ENCODE data around the gene PIP4P1. TPM values are rescaled to one million over a fixed set of nuclear protein-coding genes. Genes with fewer than 3 reads are reported as not detected.

Gene PIP4P1
- total and polyA plus RNA-seq, 2 of the 13 experiments (the other 11 are each of a cell fraction or from before 2014, with no cell fraction given), result 33.4 to 47.0 TPM

DNA sequence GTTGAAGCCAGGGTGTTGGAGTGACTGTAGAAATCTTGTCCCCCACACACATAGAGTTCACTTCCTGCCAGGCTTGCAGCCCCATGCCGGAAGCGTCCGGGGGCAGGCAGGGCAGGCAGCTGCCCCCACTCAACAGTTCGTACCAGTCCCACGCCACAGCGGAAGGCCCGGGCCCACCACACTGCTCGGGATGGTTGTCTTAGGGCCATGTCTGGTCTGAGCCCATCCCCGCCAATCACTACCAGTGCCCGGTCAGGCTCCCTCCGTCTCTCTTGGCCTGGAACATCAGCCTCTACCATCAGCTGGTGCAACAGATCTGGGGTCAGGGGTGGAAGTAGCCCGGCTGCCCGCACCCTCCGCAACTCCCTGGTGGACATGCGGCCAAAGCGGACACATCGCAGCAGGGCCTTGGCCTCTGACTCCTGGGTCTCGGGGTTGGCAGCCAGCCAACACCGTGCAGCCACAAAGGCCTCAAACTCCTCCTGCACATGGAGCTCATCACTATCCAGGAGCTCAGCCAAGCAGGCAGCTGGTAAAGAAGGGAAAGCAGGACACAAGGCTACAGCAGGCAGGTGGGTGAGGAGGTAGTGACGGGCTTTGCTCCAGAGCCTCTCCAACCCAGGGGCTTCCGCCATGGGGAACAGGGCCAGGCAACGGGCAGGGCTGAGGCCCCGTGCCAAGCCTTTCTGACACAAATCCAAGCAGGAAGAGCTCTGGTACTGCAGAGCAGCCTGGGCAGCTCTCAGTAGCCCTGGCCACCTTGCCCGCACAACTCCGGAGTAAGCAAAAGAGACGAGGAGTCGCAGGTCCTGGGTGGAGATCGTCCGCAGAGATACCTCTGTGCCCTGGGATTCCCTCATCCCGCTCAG lies 31.2 kb downstream of the PIP4P1 start (continued):
- TF ChIP-seq SOX13 (IDR thresholded peaks at IDR 0.05) (no peak), SOX13 (CRISPR knock-in tag; conservative IDR thresholded peaks at IDR 0.05 in 1 of 2, IDR thresholded peaks at IDR 0.05 in 1 of 2) (peak in 1 of 2 experiments; percentile 46; a peak in 1 of 4 replicates), ZNF292 (CRISPR knock-in tag; IDR thresholded peaks at IDR 0.05; ENCODE audit: borderline replicate concordance, low read depth) (peak; percentile 92), NR2C2 (CRISPR knock-in tag; IDR thresholded peaks at IDR 0.05; ENCODE audit: borderline replicate concordance) (peak; percentile 63; the same call in 1 of the 2 replicates), MYC (CRISPR knock-in tag; IDR thresholded peaks at IDR 0.05; ENCODE audit: borderline replicate concordance) (peak; percentile 83; the same call in 1 of the 2 replicates), FOXM1 (CRISPR knock-in tag; IDR thresholded peaks at IDR 0.05) (no peak), ZNF10 (CRISPR knock-in tag; IDR thresholded peaks at IDR 0.05; ENCODE audit: borderline replicate concordance, low read depth) (no peak), GATAD1 (CRISPR knock-in tag; IDR thresholded peaks at IDR 0.05) (no peak), ELF3 (CRISPR knock-in tag; IDR thresholded peaks at IDR 0.05) (peak; percentile 52; the same call in 1 of the 2 replicates), TP53 (CRISPR knock-in tag; conservative IDR thresholded peaks at IDR 0.05) (no peak), FOXA1 (IDR thresholded peaks at IDR 0.05) (no peak), FOXA1 (CRISPR knock-in tag; IDR thresholded peaks at IDR 0.05) (no peak), ZNF451 (CRISPR knock-in tag; IDR thresholded peaks at IDR 0.05) (0 out of 2 replicates have a peak, but pooled peaks have one; percentile 56), HMG20A (CRISPR knock-in tag; IDR thresholded peaks at IDR 0.05; ENCODE audit: borderline replicate concordance) (peak; percentile 22; the same call in 1 of the 2 replicates)
- TF ChIP-seq, protein P1, sequence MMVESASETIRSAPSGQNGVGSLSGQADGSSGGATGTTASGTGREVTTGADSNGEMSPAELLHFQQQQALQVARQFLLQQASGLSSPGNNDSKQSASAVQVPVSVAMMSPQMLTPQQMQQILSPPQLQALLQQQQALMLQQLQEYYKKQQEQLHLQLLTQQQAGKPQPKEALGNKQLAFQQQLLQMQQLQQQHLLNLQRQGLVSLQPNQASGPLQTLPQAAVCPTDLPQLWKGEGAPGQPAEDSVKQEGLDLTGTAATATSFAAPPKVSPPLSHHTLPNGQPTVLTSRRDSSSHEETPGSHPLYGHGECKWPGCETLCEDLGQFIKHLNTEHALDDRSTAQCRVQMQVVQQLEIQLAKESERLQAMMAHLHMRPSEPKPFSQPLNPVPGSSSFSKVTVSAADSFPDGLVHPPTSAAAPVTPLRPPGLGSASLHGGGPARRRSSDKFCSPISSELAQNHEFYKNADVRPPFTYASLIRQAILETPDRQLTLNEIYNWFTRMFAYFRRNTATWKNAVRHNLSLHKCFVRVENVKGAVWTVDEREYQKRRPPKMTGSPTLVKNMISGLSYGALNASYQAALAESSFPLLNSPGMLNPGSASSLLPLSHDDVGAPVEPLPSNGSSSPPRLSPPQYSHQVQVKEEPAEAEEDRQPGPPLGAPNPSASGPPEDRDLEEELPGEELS (CRISPR knock-in tag; IDR thresholded peaks at IDR 0.05), result peak; percentile 35; the same call in 1 of the 2 replicates
- TF ChIP-seq, protein P2, sequence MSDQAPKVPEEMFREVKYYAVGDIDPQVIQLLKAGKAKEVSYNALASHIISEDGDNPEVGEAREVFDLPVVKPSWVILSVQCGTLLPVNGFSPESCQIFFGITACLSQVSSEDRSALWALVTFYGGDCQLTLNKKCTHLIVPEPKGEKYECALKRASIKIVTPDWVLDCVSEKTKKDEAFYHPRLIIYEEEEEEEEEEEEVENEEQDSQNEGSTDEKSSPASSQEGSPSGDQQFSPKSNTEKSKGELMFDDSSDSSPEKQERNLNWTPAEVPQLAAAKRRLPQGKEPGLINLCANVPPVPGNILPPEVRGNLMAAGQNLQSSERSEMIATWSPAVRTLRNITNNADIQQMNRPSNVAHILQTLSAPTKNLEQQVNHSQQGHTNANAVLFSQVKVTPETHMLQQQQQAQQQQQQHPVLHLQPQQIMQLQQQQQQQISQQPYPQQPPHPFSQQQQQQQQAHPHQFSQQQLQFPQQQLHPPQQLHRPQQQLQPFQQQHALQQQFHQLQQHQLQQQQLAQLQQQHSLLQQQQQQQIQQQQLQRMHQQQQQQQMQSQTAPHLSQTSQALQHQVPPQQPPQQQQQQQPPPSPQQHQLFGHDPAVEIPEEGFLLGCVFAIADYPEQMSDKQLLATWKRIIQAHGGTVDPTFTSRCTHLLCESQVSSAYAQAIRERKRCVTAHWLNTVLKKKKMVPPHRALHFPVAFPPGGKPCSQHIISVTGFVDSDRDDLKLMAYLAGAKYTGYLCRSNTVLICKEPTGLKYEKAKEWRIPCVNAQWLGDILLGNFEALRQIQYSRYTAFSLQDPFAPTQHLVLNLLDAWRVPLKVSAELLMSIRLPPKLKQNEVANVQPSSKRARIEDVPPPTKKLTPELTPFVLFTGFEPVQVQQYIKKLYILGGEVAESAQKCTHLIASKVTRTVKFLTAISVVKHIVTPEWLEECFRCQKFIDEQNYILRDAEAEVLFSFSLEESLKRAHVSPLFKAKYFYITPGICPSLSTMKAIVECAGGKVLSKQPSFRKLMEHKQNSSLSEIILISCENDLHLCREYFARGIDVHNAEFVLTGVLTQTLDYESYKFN (CRISPR knock-in tag; conservative IDR thresholded peaks at IDR 0.05), result peak; percentile 43; the same call in 1 of the 2 replicates
- TF ChIP-seq, protein P3, sequence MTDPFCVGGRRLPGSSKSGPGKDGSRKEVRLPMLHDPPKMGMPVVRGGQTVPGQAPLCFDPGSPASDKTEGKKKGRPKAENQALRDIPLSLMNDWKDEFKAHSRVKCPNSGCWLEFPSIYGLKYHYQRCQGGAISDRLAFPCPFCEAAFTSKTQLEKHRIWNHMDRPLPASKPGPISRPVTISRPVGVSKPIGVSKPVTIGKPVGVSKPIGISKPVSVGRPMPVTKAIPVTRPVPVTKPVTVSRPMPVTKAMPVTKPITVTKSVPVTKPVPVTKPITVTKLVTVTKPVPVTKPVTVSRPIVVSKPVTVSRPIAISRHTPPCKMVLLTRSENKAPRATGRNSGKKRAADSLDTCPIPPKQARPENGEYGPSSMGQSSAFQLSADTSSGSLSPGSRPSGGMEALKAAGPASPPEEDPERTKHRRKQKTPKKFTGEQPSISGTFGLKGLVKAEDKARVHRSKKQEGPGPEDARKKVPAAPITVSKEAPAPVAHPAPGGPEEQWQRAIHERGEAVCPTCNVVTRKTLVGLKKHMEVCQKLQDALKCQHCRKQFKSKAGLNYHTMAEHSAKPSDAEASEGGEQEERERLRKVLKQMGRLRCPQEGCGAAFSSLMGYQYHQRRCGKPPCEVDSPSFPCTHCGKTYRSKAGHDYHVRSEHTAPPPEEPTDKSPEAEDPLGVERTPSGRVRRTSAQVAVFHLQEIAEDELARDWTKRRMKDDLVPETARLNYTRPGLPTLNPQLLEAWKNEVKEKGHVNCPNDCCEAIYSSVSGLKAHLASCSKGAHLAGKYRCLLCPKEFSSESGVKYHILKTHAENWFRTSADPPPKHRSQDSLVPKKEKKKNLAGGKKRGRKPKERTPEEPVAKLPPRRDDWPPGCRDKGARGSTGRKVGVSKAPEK (CRISPR knock-in tag; IDR thresholded peaks at IDR 0.05; ENCODE audit: borderline replicate concordance), result no peak; the same call in 1 of the 2 replicates
- TF ChIP-seq, protein P4, sequence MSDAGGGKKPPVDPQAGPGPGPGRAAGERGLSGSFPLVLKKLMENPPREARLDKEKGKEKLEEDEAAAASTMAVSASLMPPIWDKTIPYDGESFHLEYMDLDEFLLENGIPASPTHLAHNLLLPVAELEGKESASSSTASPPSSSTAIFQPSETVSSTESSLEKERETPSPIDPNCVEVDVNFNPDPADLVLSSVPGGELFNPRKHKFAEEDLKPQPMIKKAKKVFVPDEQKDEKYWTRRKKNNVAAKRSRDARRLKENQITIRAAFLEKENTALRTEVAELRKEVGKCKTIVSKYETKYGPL (CRISPR knock-in tag; IDR thresholded peaks at IDR 0.05), result no peak
